ENCODE measurements around the gene SLC25A21.

SLC25A21 gene

GRCh38 chr14:36750244-36750643 is 422.2 kb downstream of the SLC25A21 start:
- DNase-seq (ENCODE audit: low read depth), result no peak
- no peak overlapping the region for H3K4me3 ChIP-seq (ENCODE audit: low read length)
- no peak for TF ChIP-seq CTCF (conservative IDR thresholded peaks at IDR 0.05; ENCODE audit: low read depth, low read length)

GRCh38 chr14:36748610-36749213 is 423.7 kb downstream of the SLC25A21 start:
- no peak for DNase-seq (ENCODE audit: low read depth)
- TF ChIP-seq CTCF (conservative IDR thresholded peaks at IDR 0.05; ENCODE audit: low read depth, low read length), result no peak

GRCh38 chr14:36747411-36748184 is 424.8 kb downstream of the SLC25A21 start:
- no peak overlapping the region for H3K4me3 ChIP-seq (ENCODE audit: low read length)
- TF ChIP-seq CTCF (conservative IDR thresholded peaks at IDR 0.05; ENCODE audit: low read depth, low read length), result peak; percentile 67
- no peak for DNase-seq (ENCODE audit: low read depth)

More at GRCh38 chr14:36748610-36749213, 423.7 kb downstream of the SLC25A21 start:
- H3K4me3 ChIP-seq (ENCODE audit: low read length), result no peak overlapping the region

- no peak overlapping the region for H3K4me3 ChIP-seq (ENCODE audit: low read length)
- no peak for TF ChIP-seq CTCF (conservative IDR thresholded peaks at IDR 0.05; ENCODE audit: low read depth, low read length)
- no peak for DNase-seq (ENCODE audit: low read depth)
Measured at GRCh38 chr14:36746872-36747271, 425.5 kb downstream of the SLC25A21 start.

- DNase-seq (ENCODE audit: low read depth), result no peak
- no peak for TF ChIP-seq CTCF (conservative IDR thresholded peaks at IDR 0.05; ENCODE audit: low read depth, low read length)
- H3K4me3 ChIP-seq (ENCODE audit: low read length), result no peak overlapping the region
Measured at GRCh38 chr14:36741858-36742257, 430.5 kb downstream of the SLC25A21 start.

GRCh38 chr14:36738269-36738668 is 434.1 kb downstream of the SLC25A21 start:
- no peak overlapping the region for H3K4me3 ChIP-seq (ENCODE audit: low read length)
- DNase-seq (ENCODE audit: low read depth), result no peak
- no peak for TF ChIP-seq CTCF (conservative IDR thresholded peaks at IDR 0.05; ENCODE audit: low read depth, low read length)

GRCh38 chr14:36726128-36726527 is 446.3 kb downstream of the SLC25A21 start:
- H3K4me3 ChIP-seq (ENCODE audit: low read length), result no peak overlapping the region
- no peak for DNase-seq (ENCODE audit: low read depth)
- no peak for TF ChIP-seq CTCF (conservative IDR thresholded peaks at IDR 0.05; ENCODE audit: low read depth, low read length)
